ENCODE measurements around the gene CDKN2AIP. TPM values are rescaled to one million over a fixed set of nuclear protein-coding genes. Genes with fewer than 3 reads are reported as not detected.
"Not testable (repeated sequence)": the region's sequence is repeated elsewhere in the genome, so short reads cannot be mapped to it uniquely, and the experiment has no call there.

Gene CDKN2AIP
- total RNA-seq, 1 experiment from 2014 or later: 6.4 TPM

DNA sequence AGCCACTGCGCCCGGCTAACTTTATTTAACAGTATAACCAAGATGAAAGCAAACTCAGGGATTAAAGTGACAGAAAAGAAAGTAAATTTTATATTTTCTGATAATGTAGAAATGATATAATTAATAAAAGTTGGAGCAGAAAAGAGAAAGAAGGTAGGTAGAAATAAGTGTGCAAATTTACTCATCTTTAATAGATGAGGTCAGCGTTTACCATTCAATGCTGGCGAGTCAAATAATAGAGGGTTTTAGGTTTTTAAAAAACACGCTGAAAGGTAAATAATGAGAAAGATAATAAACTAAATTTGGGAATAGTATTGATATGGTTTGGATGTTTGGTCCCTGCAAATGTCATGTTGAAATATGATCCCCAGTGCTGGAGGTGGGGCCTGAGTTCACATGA is 13.6 kb downstream of the CDKN2AIP start:
- no peak overlapping the region for H3K9ac ChIP-seq (ENCODE audit: low read length)
- POLR2A ChIA-PET: no interaction called here
- no peak overlapping the region for H3K4me3 ChIP-seq (replicated peaks in 1 of 2; ENCODE audit: low read depth in 1 of 2, low read length in 2 of 2)
- no TSS peak for BruUV-seq (replicated peaks)
- no peak for ATAC-seq
- H3K4me2 ChIP-seq (ENCODE audit: low read length): no peak overlapping the region
- TF ChIP-seq ZNF274 (IDR thresholded peaks at IDR 0.05; ENCODE audit: low read depth, low read length): no peak
- TF ChIP-seq, protein P1, sequence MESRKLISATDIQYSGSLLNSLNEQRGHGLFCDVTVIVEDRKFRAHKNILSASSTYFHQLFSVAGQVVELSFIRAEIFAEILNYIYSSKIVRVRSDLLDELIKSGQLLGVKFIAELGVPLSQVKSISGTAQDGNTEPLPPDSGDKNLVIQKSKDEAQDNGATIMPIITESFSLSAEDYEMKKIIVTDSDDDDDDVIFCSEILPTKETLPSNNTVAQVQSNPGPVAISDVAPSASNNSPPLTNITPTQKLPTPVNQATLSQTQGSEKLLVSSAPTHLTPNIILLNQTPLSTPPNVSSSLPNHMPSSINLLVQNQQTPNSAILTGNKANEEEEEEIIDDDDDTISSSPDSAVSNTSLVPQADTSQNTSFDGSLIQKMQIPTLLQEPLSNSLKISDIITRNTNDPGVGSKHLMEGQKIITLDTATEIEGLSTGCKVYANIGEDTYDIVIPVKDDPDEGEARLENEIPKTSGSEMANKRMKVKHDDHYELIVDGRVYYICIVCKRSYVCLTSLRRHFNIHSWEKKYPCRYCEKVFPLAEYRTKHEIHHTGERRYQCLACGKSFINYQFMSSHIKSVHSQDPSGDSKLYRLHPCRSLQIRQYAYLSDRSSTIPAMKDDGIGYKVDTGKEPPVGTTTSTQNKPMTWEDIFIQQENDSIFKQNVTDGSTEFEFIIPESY (IDR thresholded peaks at IDR 0.05; ENCODE audit: extremely low read depth, insufficient replicate concordance, low read length): no peak
- TF ChIP-seq, protein P2, sequence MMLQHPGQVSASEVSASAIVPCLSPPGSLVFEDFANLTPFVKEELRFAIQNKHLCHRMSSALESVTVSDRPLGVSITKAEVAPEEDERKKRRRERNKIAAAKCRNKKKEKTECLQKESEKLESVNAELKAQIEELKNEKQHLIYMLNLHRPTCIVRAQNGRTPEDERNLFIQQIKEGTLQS (IDR thresholded peaks at IDR 0.05): no peak
- no peak for TF ChIP-seq POLR2AphosphoS5 (IDR thresholded peaks at IDR 0.05; ENCODE audit: low read depth, low read length)
- no peak for TF ChIP-seq YY1 (IDR thresholded peaks at IDR 0.05; ENCODE audit: extremely low read depth, insufficient replicate concordance, low read depth, low read length)
- no peak for TF ChIP-seq CBX3 (IDR thresholded peaks at IDR 0.05; ENCODE audit: low read depth)
- TF ChIP-seq EZH2phosphoT487 (IDR thresholded peaks at IDR 0.05; ENCODE audit: borderline replicate concordance): no peak
- no peak for TF ChIP-seq TCF7L2 (IDR thresholded peaks at IDR 0.05; ENCODE audit: borderline replicate concordance, extremely low read depth, insufficient read depth, insufficient read length)
- TF ChIP-seq ELF1 (IDR thresholded peaks at IDR 0.05; ENCODE audit: borderline replicate concordance, low read depth): no peak
- TF ChIP-seq SRF (IDR thresholded peaks at IDR 0.05; ENCODE audit: low read depth): no peak
- no peak for TF ChIP-seq ZFX (IDR thresholded peaks at IDR 0.05)
- H3K27ac ChIP-seq (ENCODE audit: low read depth, low read length): no peak overlapping the region
- RAD21 ChIA-PET (ENCODE audit: low non-redundant PET in 1 of 2, low total read pairs in 2 of 2, uncharacterized antibody in 2 of 2, unreplicated experiment in 2 of 2): no interaction called here
- no peaks in the 10 kb centered on the region for H3K9me2 ChIP-seq (ENCODE audit: insufficient read depth)
- H3K9me3 ChIP-seq (ENCODE audit: control insufficient read depth in 1 of 2, insufficient read depth in 1 of 2, low read depth in 1 of 2, low read length in 2 of 2): no peaks in the 10 kb centered on the region
- CTCF ChIA-PET: no interaction called here
- no peaks in the 10 kb centered on the region for H3K27me3 ChIP-seq (ENCODE audit: insufficient read depth, low read length)
- intact Hi-C loops (cut with micrococcal nuclease): no loop called here
- no peak overlapping the region for H2AFZ ChIP-seq (ENCODE audit: low read depth, low read length, poor library complexity, severe bottlenecking)
- no peaks in the 10 kb centered on the region for H3K36me3 ChIP-seq (ENCODE audit: control insufficient read depth in 1 of 2, insufficient read depth in 2 of 2, low read length in 2 of 2)
- no peaks in the 10 kb centered on the region for H3K4me1 ChIP-seq (ENCODE audit: control insufficient read depth in 1 of 2, insufficient read depth in 2 of 2, low read length in 2 of 2)
- DNase-seq (ENCODE audit: low read depth, low spot score): no peak
- no peaks in the 10 kb centered on the region for H3K79me2 ChIP-seq (ENCODE audit: insufficient read depth, low read length)
- H4K20me1 ChIP-seq (ENCODE audit: insufficient read depth): no peaks in the 10 kb centered on the region

GRCh38 chr4:183463903-183464619 is 19.6 kb downstream of the CDKN2AIP start:
- H3K9me2 ChIP-seq (ENCODE audit: insufficient read depth); H3K9me3 ChIP-seq (ENCODE audit: control insufficient read depth in 1 of 2, insufficient read depth in 1 of 2, low read depth in 1 of 2, low read length in 2 of 2); intact Hi-C loops (cut with micrococcal nuclease); H3K79me2 ChIP-seq (ENCODE audit: insufficient read depth, low read length); H3K27me3 ChIP-seq (ENCODE audit: insufficient read depth, low read length); RAD21 ChIA-PET (ENCODE audit: low non-redundant PET in 1 of 2, low total read pairs in 2 of 2, uncharacterized antibody in 2 of 2, unreplicated experiment in 2 of 2); ATAC-seq; H3K4me1 ChIP-seq (ENCODE audit: control insufficient read depth in 1 of 2, insufficient read depth in 2 of 2, low read length in 2 of 2); H3K9ac ChIP-seq (ENCODE audit: low read length); H3K4me2 ChIP-seq (ENCODE audit: low read length); DNase-seq (ENCODE audit: low read depth, low spot score); POLR2A ChIA-PET; H3K27ac ChIP-seq (ENCODE audit: low read depth, low read length); H3K4me3 ChIP-seq (replicated peaks in 1 of 2; ENCODE audit: low read depth in 1 of 2, low read length in 2 of 2); BruUV-seq (replicated peaks); H3K36me3 ChIP-seq (ENCODE audit: control insufficient read depth in 1 of 2, insufficient read depth in 2 of 2, low read length in 2 of 2); CTCF ChIA-PET; H4K20me1 ChIP-seq (ENCODE audit: insufficient read depth); H2AFZ ChIP-seq (ENCODE audit: low read depth, low read length, poor library complexity, severe bottlenecking): not testable (repeated sequence)

GRCh38 chr4:183465879-183466278 is 21.4 kb downstream of the CDKN2AIP start:
- H3K27me3 ChIP-seq (ENCODE audit: insufficient read depth, low read length); H3K9me3 ChIP-seq (ENCODE audit: control insufficient read depth in 1 of 2, insufficient read depth in 1 of 2, low read depth in 1 of 2, low read length in 2 of 2); H2AFZ ChIP-seq (ENCODE audit: low read depth, low read length, poor library complexity, severe bottlenecking); H3K4me3 ChIP-seq (replicated peaks in 1 of 2; ENCODE audit: low read depth in 1 of 2, low read length in 2 of 2); H3K9ac ChIP-seq (ENCODE audit: low read length); BruUV-seq (replicated peaks); RAD21 ChIA-PET (ENCODE audit: low non-redundant PET in 1 of 2, low total read pairs in 2 of 2, uncharacterized antibody in 2 of 2, unreplicated experiment in 2 of 2); ATAC-seq; H3K9me2 ChIP-seq (ENCODE audit: insufficient read depth); H3K36me3 ChIP-seq (ENCODE audit: control insufficient read depth in 1 of 2, insufficient read depth in 2 of 2, low read length in 2 of 2); H3K27ac ChIP-seq (ENCODE audit: low read depth, low read length); intact Hi-C loops (cut with micrococcal nuclease); H3K4me2 ChIP-seq (ENCODE audit: low read length); CTCF ChIA-PET; H4K20me1 ChIP-seq (ENCODE audit: insufficient read depth); POLR2A ChIA-PET; DNase-seq (ENCODE audit: low read depth, low spot score); H3K79me2 ChIP-seq (ENCODE audit: insufficient read depth, low read length): not testable (repeated sequence)
- peaks cover 0 to 14% of the 10 kb centered on the region in 2 experiments; a peak in 1 of 4 replicates for H3K4me1 ChIP-seq (ENCODE audit: control insufficient read depth in 1 of 2, insufficient read depth in 2 of 2, low read length in 2 of 2)
